Epithelial cell of proximal tubule (primary cell): Measurements from ENCODE around the gene IGSF3. TPM values are rescaled to one million over a fixed set of nuclear protein-coding genes. Genes with fewer than 3 reads are reported as not detected.

Experiments
- DNase-seq: peaks from one replicate; pipeline ENCODE4 v3.0.0-alpha.2; 2011; ENCODE audit warnings: low read depth
- H3K4me3 ChIP-seq: 2 replicates; pipeline ENCODE4 v1.5.1; 2011; ENCODE audit warnings: low read depth, mild to moderate bottlenecking, low read length
- total RNA-seq: library from RNA; depleted of rRNA; stranded (reverse); fragments of >200 nt; gene quantifications from 2 replicates; pipeline ENCODE4 v1.2.3, GENCODE V29; 2015
- TF ChIP-seq, protein P1 (sequence below): conservative IDR thresholded peaks from 2 replicates; pipeline ENCODE4 v1.5.1; 2012; ENCODE audit warnings: low read depth, mild to moderate bottlenecking, low read length

Gene IGSF3
- 19.6 and 21.4 TPM in 2 replicates for total RNA-seq

DNA sequence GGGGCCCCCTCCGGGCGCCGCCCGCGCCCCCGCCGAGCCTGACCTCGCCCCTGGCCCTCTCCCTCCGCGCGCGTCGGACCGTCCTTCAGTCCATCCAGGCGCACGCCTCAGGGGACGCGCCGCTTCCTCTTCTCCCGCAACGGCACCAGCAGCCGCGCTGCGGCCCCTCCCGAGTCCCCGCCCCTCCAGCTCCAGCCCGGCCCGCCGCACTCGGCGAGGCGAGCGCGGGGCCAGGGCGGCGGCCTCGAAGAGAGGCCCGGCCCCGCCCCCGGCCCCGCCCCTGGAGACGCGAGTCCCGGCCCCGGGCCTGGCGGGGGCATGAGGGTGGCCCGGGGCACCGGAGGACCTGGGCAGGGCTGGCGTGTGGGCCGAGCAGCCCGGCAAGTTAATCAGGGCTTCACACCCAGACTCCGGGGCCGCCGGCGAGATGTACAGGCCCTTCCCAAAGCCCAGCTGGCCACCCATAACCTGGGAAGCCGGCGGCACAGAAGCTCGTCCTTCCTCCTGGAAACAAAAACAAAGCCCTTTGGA is at the start of gene IGSF3:
Gene IGSF3, minus strand, starts transcription at position 159 of the 531 bp plus-strand sequence. CDS start 1,407 bp downstream, outside the sequence.
- TF ChIP-seq, protein P1, sequence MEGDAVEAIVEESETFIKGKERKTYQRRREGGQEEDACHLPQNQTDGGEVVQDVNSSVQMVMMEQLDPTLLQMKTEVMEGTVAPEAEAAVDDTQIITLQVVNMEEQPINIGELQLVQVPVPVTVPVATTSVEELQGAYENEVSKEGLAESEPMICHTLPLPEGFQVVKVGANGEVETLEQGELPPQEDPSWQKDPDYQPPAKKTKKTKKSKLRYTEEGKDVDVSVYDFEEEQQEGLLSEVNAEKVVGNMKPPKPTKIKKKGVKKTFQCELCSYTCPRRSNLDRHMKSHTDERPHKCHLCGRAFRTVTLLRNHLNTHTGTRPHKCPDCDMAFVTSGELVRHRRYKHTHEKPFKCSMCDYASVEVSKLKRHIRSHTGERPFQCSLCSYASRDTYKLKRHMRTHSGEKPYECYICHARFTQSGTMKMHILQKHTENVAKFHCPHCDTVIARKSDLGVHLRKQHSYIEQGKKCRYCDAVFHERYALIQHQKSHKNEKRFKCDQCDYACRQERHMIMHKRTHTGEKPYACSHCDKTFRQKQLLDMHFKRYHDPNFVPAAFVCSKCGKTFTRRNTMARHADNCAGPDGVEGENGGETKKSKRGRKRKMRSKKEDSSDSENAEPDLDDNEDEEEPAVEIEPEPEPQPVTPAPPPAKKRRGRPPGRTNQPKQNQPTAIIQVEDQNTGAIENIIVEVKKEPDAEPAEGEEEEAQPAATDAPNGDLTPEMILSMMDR: no peak
- DNase-seq: no peak
- H3K4me3 ChIP-seq: peak within 1 kb of the TSS; percentile 87

DNA sequence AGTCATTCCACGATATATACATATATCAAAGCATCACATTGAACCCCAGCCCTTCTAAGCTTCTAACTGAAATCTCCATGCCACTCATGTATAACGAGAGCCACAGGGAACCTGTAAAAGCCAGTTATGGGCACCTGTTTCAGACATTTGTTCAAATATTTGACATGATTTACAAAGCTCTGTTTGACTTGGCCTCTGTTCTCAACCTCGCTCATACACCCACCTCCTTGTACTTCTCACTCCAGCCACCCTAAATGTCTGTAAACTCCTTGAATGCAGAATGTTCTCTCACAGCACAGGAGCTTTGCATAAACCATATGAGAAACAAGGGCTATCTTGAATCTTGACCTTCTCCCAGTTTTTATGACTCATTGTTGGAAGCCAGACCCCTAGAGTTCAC is 49.8 kb upstream of the IGSF3 start:
- TF ChIP-seq, protein P1: no peak
- DNase-seq: no peak
- no peak overlapping the region for H3K4me3 ChIP-seq

DNA sequence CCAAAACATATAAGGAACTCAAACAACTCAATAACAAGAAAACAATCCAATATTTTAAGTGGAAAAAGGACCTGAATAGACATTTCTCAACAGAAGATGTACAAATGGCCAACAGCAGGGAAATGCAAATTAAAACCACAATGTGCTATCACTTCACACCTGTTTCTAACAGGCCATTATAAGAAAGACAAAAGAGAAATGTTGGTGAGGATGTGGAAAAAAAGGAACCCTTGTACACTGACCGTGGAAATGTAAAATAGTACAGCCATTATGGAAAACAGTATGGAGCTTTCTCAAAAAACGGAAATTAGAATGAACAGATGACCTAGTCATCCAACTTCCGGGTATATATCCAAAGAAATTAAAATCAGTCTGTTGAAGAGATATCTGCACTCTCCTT is 48.9 kb upstream of the IGSF3 start:
- no peak for DNase-seq
- no peak overlapping the region for H3K4me3 ChIP-seq
- TF ChIP-seq, protein P1: no peak

- DNase-seq: no peak
- TF ChIP-seq, protein P1: no peak
- no peak overlapping the region for H3K4me3 ChIP-seq
Observed at GRCh38 chr1:116713474-116713873, 45.9 kb upstream of the IGSF3 start.

GRCh38 chr1:116712510-116712909 is 45.0 kb upstream of the IGSF3 start:
- TF ChIP-seq, protein P1: no peak
- no peak overlapping the region for H3K4me3 ChIP-seq
- DNase-seq: no peak

- TF ChIP-seq, protein P1: no peak
- H3K4me3 ChIP-seq: no peak overlapping the region
- DNase-seq: no peak
Observed at GRCh38 chr1:116711263-116711840, 43.8 kb upstream of the IGSF3 start.
